Stimulated activated CD4-positive, alpha-beta T cell treated with anti-CD3 and anti-CD28 coated beads, Interleukin-2, amount 100 ng/mL, for 24 hours (primary cell): ENCODE data around the gene GH1.
A peak's percentile ranks its signal among the peaks of the same experiment; 100 is the strongest.
"Not testable (repeated sequence)": the region's sequence is repeated elsewhere in the genome, so short reads cannot be mapped to it uniquely, and the experiment has no call there.

Experiments
- DNase-seq, 2 donors: peaks; one replicate each; pipeline ENCODE4 v3.0.0-alpha.2; 2020

GH1 gene

DNA sequence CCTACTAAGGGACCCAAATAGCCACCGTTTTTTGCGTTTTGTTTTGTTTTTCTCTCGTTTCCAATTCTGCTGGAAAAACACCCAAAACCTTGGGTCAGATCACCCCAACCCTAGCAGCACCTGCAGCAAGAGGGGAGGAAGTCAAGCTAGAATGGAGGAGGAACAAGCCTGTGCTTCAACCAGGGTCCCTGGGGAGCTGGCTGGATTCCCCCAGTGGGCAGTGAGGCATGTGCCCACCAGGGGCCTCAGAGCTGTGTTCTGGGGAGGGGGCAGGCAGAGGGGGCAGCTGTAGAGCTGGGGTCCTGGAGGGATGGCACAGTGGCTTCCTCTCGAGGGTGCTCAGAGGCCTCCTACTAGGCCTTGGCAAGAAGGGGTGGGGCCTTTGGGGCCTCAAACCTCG, 7.0 kb upstream of the GH1 start:
- DNase-seq, result no peak

DNA sequence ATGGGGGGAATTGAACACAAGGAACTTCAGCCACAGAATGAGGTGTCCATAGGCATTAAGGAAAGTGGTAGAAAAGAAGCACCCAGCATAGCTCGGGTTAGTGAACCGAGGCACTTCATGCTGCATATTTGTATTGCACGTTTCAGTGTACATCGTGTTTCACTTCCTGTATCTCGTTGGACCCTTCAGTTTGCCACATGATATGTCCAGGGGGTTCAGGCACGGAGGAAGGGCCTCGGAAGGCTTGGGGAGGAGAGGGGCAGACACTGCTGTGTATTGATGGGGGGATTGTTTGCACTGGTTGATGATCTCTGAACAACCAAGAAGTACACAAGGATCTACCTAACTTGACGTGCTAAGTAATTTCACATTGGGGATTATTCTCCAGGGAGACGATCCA, 3.8 kb upstream of the GH1 start:
- DNase-seq, result not testable (repeated sequence)

DNA sequence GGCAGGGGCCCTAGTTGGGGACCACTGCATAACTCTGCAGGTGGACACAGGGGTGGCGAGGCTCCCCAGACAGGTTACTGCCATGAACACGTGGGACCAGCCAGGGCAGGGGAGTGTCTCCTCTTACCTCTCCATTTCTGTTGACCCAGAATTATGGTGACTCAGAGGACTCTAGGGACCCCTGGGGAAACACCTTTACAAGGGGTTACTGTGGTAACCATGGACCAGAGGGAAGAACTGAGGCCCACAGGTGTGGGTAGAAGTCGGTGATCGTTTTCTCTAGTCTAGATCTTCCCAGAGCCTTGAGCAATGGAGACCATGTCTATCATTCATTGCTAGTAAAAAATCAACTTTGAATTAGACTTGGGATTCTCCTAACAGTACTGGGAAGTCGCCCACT, 2.1 kb upstream of the GH1 start:
- not testable (repeated sequence) for DNase-seq

DNA sequence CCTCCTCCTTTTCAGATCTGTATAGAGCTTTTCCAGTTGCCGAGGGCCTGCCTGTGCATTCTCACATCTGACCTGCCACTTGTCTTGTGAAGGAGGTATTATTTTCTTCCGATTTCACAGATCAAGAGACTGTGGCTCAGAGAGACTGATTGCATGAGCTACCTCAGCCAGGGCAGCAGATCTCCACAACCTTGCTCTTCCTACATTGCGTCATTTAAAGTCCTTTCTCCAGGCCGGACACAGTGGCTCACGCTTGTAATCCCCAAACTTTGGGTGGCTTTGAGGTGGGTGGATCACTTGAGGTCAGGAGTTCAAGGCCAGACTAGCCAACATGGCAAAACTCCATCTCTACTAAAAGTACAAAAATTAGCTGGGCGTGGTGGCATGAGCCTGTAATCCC, 1.4 kb upstream of the GH1 start:
- not testable (repeated sequence) for DNase-seq

DNA sequence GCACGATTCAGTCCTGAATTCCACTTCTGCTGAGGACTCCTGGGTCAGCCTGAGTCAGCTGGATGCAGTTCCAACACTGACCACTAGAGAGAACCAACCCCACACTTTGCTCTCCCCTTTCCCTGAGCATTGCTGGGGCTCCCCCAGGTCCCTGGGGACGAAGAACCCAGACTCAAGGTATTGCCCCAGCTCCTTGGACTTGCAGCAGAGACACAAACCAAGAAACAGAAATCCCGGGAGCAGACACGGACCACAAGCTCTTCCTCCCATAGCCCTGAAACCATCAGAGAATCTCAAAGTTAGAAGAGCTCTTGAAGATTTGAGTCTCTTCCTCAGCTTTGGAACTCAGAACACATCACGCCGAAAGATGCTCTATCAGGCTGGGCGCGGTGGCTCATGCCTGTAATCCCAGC, 678 bp upstream of the GH1 start:
- DNase-seq, result peak; percentile 71 to 79

- DNase-seq, result no peak
Observed at GRCh38 chr17:63918305-63918704, 334 bp downstream of the GH1 start.

DNA sequence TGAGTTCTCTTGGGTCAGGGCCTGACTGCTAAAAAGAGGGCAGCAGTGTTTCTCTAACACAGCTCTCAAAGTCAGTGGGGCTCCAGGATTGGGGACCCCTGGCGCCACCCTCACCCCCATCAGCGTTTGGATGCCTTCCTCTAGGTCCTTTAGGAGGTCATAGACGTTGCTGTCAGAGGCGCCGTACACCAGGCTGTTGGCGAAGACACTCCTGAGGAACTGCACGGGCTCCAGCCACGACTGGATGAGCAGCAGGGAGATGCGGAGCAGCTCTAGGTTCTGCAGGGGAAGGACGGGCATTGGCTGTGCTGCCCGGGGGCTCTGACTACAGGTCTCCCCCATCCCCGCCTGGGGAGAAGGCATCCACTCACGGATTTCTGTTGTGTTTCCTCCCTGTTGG, 993 bp downstream of the GH1 start:
- no peak for DNase-seq

DNA sequence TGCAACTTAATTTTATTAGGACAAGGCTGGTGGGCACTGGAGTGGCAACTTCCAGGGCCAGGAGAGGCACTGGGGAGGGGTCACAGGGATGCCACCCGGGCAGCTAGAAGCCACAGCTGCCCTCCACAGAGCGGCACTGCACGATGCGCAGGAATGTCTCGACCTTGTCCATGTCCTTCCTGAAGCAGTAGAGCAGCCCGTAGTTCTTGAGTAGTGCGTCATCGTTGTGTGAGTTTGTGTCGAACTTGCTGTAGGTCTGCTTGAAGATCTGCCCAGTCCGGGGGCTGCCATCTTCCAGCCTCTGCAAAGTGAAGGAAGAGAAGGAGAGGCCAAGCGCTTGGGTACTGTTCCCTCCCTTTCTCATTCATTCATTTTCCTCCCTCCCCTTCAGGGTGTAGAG, 1.4 kb downstream of the GH1 start:
- DNase-seq, result not testable (repeated sequence)

DNA sequence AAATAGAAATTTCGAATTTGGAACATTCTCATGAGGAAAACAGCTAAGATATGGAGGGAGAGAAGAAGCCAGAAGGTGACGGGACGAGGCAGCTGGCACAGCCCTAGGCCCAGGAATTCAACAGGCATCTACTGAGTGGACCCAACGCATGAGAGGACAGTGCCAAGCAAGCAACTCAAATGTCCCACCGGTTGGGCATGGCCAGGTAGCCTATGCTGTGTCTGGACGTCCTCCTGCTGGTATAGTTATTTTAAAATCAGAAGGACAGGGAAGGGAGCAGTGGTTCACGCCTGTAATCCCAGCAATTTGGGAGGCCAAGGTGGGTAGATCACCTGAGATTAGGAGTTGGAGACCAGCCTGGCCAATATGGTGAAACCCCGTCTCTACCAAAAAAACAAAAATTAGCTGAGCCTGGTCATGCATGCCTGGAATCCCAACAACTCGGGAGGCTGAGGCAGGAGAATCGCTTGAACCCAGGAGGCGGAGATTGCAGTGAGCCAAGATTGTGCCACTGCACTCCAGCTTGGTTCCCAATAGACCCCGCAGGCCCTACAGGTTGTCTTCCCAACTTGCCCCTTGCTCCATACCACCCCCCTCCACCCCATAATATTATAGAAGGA, 2.0 kb downstream of the GH1 start:
- DNase-seq, result no peak

DNA sequence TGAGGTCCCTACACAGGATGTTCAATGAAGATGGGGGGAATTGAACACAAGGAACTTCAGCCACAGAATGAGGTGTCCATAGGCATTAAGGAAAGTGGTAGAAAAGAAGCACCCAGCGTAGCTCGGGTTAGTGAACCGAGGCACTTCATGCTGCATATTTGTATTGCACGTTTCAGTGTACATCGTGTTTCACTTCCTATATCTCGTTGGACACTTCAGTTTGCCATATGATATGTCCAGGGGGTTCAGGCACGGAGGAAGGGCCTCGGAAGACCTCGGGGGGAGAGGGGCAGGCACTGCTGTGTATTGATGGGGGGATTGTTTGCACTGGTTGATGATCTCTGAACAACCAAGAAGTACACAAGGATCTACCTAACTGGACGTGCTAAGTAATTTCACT, 2.9 kb downstream of the GH1 start:
- not testable (repeated sequence) for DNase-seq

- no peak for DNase-seq
Observed at GRCh38 chr17:63914471-63914870, 4.2 kb downstream of the GH1 start.

- peak; percentile 73 to 77 for DNase-seq
Observed at GRCh38 chr17:63911657-63912100, 7.0 kb downstream of the GH1 start.

- no peak for DNase-seq
Observed at GRCh38 chr17:63911041-63911635, 7.5 kb downstream of the GH1 start, which contains the start of gene CSHL1. Gene CSHL1 (minus strand): TSS chr17:63911258. CDS start chr17:63911196, 62 bp downstream.

DNA sequence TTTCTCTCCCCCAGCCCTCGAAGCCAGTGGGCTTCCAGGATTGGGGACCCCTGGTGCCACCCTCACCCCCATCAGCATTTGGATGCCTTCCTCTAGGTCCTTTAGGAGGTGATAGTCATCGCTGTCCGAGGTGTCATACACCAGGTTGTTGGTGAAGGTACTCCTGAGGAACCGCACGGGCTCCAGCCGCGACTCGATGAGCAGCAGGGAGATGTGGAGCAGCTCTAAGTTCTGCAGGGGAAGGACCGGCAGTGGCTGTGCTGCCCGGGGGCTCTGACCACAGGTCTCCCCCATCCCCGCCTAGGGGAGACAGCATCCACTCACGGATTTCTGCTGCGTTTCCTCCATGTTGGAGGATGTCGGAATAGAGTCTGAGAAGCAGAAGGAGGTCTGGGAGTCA, 8.5 kb downstream of the GH1 start:
- DNase-seq, result no peak

DNA sequence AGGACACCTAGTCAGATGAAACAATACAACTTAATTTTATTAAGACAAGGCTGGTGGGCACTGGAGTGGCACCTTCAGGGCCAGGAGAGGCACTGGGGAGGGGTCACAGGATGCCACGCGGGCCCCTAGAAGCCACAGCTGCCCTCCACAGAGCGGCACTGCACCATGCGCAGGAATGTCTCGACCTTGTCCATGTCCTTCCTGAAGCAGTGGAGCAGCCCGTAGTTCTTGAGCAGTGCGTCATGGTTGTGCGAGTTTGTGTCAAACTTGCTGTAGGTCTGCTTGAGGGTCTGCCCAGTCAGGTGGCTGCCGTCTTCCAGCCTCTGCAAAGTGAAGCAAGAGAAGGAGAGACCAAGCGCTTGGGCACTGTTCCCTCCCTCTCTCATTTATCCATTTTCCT, 9.1 kb downstream of the GH1 start:
- DNase-seq, result not testable (repeated sequence)

- DNase-seq, result peak in 1 of 2 donors; percentile 32
Observed at GRCh38 chr17:63907161-63907778, 11.4 kb downstream of the GH1 start.

GRCh38 chr17:63904796-63905195, 13.8 kb downstream of the GH1 start:
- DNase-seq, result not testable (repeated sequence)

- not testable (repeated sequence) for DNase-seq
Observed at GRCh38 chr17:63903787-63904201, 14.8 kb downstream of the GH1 start.

- DNase-seq, result not testable (repeated sequence)
Observed at GRCh38 chr17:63901971-63902370, 16.7 kb downstream of the GH1 start.

DNA sequence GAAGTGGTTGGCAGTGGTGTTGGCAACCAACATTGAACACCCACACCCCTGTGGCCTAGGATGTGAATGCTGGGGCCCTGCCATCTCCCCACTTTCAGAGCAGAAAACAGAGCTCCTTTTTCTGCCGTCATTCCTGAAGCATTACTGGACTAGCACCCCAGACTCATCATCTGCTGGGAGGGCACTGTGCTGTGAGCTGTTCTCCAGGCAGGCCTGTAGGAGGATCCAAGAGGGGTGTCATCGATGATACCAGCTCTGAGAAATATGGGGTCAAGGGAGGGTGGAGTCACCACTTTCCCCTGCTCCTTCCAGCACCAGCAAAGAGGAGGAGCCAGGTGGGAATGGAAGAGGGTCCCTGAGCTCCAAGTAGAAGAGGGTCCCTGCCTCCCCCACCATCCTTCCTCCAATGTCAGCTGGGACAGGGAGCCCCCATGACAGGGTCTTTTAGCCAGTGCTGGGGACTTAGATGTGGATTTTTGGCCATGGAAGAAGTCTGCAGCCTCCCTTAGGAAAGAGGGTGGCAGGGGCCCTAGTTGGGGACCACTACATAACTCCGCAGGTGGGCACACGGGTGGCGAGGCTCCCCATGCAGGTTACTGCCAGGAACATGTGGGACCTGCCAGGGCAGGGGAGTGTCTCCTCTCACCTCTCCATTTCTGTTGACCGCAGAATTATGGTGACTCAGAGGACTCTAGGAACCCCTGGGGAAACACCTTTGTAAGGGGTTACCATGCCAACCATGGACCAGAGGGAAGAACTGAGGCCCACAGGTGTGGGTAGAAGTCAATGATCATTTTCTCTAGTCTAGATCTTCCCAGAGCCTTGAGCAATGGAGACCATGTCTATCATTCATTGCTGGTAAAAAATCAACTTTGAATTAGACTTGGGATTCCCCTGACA, 19.5 kb downstream of the GH1 start:
- DNase-seq, result peak; percentile 16 to 25

DNA sequence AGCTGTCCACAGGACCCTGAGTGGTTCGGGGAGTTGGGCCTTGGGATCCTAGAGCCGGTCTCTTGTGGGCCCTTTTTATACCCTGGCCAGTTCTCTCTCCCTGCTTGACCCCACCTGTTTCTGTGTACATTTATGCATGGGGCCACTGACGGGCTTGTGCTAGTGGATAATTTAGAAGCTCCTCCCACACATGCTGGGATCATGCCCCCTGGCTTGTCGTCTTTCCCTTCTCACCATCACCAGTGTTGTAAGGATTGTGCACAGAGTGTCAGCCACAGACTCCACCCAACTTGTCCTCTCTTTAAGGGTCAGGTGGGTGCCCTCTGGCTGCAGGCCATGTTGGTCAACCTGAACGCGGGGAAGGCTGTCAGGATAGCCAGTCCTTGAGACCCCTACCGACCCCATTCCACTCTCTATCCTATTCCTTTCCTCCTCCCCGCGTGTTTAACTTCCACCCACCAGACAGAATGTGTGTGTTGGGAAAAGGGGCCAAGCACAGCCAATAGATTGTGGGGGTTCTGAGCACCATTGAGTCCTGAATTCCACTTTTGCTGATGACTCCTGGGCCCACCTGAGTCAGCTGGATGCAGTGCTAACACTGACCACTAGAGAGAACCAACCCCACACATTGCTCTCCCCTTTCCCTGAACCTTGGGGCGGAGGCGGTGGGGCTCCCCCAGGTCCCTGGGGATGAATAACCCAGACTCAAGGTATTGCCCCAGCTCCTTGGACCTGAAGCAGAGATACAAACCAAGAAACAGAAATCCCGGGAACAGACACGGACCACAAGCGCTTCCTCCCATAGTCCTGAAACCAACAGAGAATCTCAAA, 21.9 kb downstream of the GH1 start, which contains the start of gene CSH1:
TSS of gene CSH1 (minus strand) at position 51 of the 831 bp plus-strand sequence. CDS start 63 bp downstream, outside the sequence.
- not testable (repeated sequence) for DNase-seq

DNA sequence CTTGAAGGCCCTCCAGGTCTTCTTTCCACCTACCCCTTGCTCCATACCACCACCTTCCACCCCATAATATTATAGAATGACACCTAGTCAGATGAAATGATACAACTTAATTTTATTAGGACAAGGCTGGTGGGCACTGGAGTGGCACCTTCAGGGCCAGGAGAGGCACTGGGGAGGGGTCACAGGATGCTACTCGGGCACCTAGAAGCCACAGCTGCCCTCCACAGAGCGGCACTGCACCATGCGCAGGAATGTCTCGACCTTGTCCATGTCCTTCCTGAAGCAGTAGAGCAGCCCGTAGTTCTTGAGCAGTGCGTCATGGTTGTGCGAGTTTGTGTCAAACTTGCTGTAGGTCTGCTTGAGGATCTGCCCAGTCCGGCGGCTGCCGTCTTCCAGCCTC, 23.8 kb downstream of the GH1 start:
- DNase-seq, result not testable (repeated sequence)
